Breast epithelium (tissue), 4 donors: ENCODE measurements around the gene PPCDC. TPM values are rescaled to one million over a fixed set of nuclear protein-coding genes. Genes with fewer than 3 reads are reported as not detected.
"Not testable (repeated sequence)": the region's sequence is repeated elsewhere in the genome, so short reads cannot be mapped to it uniquely, and the experiment has no call there.

Experiments used
- DNase-seq, 2 donors: peaks; one replicate each; pipeline ENCODE4 v3.0.0-alpha.2; 2019; ENCODE audit warnings: low spot score in 2 of 2
- H3K27ac ChIP-seq, 2 donors: fragments of 200-600 bp; sonication (generic) in 1 of 2; one replicate each; pipeline ENCODE4 v1.5.1; 2016 to 2019; ENCODE audit warnings: mild to moderate bottlenecking in 1 of 2
- H3K27me3 ChIP-seq, 2 donors: fragments of 200-600 bp; sonication (generic) in 1 of 2; one replicate each; pipeline versions ENCODE4 v1.5.1 to v1.6.0; 2017 to 2019; ENCODE audit warnings: control low read depth in 1 of 2, mild to moderate bottlenecking in 1 of 2
- H3K36me3 ChIP-seq: fragments of 200-600 bp; one replicate; pipeline ENCODE4 v1.5.1; 2019
- H3K4me1 ChIP-seq, 2 donors: fragments of 200-600 bp; sonication (generic); one replicate each; pipeline ENCODE4 v1.5.1; 2016 to 2019; ENCODE audit warnings: control low read depth in 1 of 2
- H3K4me3 ChIP-seq, 3 donors: fragments of 200-600 bp; sonication (generic); 1 replicate in 2 of 3; 2 replicates in 1 of 3; pipeline ENCODE4 v1.5.1; 2016 to 2019; ENCODE audit warnings: mild to moderate bottlenecking in 3 of 3, moderate library complexity in 2 of 3
- H3K9me3 ChIP-seq, 2 donors: fragments of 200-600 bp; sonication (generic) in 1 of 2; one replicate each; pipeline ENCODE4 v1.5.1; 2016 to 2019; ENCODE audit warnings: control low read depth in 1 of 2
- POLR2A ChIP-seq: fragments of 450-650 bp; IDR thresholded peaks from one replicate; pipeline ENCODE4 v1.6.1; 2016; ENCODE audit warnings: antibody characterized with exemption, mild to moderate bottlenecking, moderate library complexity
- POLR2AphosphoS5 ChIP-seq, 3 donors: sonication (generic); formaldehyde crosslinking; IDR thresholded peaks; one replicate each; pipeline ENCODE4 v1.6.1; 2017; ENCODE audit warnings: antibody characterized with exemption in 3 of 3
- intact Hi-C: fragments of 100-400 bp; cut with DNase I; formaldehyde crosslinking; loops from one replicate; pipeline ENCODE4 v1.15.1; 2023; ENCODE audit warnings: low total_unique reads
- total RNA-seq, 3 donors: library from RNA; depleted of rRNA; stranded (reverse); fragments of >200 nt; gene quantifications; one replicate each; pipeline ENCODE4 v1.1.0, GENCODE V29; 2016
- TF ChIP-seq, protein P1 (sequence below), 3 donors: fragments of 450-650 bp; IDR thresholded peaks; one replicate each; pipeline ENCODE4 v1.5.1; 2016 to 2017; ENCODE audit warnings: antibody characterized with exemption in 3 of 3, mild to moderate bottlenecking in 3 of 3, moderate library complexity in 3 of 3

The PPCDC gene
- total RNA-seq, 3 donors from 2014 or later: 17.3 to 19.0 (median 18.9) TPM

- Histone ChIP-seq H3K27ac (no peak overlapping the region), H3K4me3 (no peak overlapping the region), H3K27me3 (no peaks in the 10 kb centered on the region), H3K4me1 (no peaks in the 10 kb centered on the region), H3K9me3 (peaks cover under 1% of the 10 kb centered on the region in 2 donors), H3K36me3 (no peaks in the 10 kb centered on the region)
- intact Hi-C loops: no loop called here
- no peak for DNase-seq
- TF ChIP-seq, protein P1, sequence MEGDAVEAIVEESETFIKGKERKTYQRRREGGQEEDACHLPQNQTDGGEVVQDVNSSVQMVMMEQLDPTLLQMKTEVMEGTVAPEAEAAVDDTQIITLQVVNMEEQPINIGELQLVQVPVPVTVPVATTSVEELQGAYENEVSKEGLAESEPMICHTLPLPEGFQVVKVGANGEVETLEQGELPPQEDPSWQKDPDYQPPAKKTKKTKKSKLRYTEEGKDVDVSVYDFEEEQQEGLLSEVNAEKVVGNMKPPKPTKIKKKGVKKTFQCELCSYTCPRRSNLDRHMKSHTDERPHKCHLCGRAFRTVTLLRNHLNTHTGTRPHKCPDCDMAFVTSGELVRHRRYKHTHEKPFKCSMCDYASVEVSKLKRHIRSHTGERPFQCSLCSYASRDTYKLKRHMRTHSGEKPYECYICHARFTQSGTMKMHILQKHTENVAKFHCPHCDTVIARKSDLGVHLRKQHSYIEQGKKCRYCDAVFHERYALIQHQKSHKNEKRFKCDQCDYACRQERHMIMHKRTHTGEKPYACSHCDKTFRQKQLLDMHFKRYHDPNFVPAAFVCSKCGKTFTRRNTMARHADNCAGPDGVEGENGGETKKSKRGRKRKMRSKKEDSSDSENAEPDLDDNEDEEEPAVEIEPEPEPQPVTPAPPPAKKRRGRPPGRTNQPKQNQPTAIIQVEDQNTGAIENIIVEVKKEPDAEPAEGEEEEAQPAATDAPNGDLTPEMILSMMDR (IDR thresholded peaks at IDR 0.05): no peak
- TF ChIP-seq POLR2AphosphoS5 (IDR thresholded peaks at IDR 0.05) (no peak), POLR2A (no peak)
Observed at GRCh38 chr15:75070674-75071073, 47.3 kb downstream of the PPCDC start.

DNA sequence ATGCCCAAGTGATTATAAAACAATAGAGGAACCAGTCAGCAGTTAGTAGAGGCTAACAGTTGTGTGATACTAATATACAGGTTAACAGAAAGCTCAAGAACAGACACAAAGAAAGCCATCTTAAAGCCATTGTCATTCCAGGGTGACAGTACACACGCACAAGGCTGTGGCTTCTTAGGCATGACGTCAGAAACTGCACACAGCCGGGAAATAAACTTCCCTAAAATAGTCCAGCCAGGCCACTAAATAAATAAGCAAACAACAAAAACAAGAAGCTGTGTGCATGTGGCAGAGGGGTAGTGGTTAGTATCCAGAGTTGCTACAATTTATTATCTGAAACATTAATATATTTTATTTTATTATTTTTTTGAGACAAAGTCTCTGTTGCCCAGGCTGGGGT, 49.8 kb downstream of the PPCDC start:
- Histone ChIP-seq H3K27ac (no peak overlapping the region), H3K27me3 (no peaks in the 10 kb centered on the region), H3K36me3 (no peaks in the 10 kb centered on the region), H3K4me3 (no peak overlapping the region), H3K4me1 (no peaks in the 10 kb centered on the region), H3K9me3 (peaks cover 10 to 11% of the 10 kb centered on the region in 2 donors)
- intact Hi-C loops: no loop called here
- DNase-seq: no peak
- TF ChIP-seq POLR2AphosphoS5 (IDR thresholded peaks at IDR 0.05) (no peak), POLR2A (no peak)
- TF ChIP-seq, protein P1 (IDR thresholded peaks at IDR 0.05): no peak

DNA sequence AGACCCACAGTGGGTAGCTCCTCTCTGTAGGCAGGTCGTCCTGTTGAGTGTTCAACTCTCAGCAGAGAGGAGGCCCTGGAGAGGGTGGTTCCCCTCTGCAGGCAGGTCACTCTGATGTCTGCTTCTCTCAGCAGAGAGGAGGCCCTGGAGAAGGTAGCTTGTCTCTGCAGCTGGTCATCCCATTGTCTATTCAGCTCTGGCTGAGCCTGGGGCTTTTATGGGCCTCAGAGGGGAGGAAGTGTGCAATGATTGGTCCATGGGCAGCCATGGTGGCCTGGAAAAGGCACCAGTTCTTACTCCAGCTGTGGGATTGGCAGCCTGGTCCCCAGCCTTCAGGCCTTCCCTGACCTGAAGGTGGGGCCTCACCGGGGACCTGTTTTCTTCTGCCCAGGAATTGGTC, 52.9 kb downstream of the PPCDC start:
- TF ChIP-seq, protein P1 (IDR thresholded peaks at IDR 0.05): no peak
- TF ChIP-seq POLR2A (no peak), POLR2AphosphoS5 (IDR thresholded peaks at IDR 0.05) (no peak)
- Histone ChIP-seq H3K4me1 (no peaks in the 10 kb centered on the region), H3K36me3 (no peaks in the 10 kb centered on the region), H3K27me3 (no peaks in the 10 kb centered on the region), H3K9me3 (peaks cover 10 to 11% of the 10 kb centered on the region in 2 donors), H3K4me3 (no peak overlapping the region), H3K27ac (no peak overlapping the region)
- intact Hi-C loops: no loop called here
- DNase-seq: no peak

GRCh38 chr15:75077551-75077961, 54.2 kb downstream of the PPCDC start:
- H3K36me3 ChIP-seq, H3K27me3 ChIP-seq, DNase-seq: not testable (repeated sequence)

DNA sequence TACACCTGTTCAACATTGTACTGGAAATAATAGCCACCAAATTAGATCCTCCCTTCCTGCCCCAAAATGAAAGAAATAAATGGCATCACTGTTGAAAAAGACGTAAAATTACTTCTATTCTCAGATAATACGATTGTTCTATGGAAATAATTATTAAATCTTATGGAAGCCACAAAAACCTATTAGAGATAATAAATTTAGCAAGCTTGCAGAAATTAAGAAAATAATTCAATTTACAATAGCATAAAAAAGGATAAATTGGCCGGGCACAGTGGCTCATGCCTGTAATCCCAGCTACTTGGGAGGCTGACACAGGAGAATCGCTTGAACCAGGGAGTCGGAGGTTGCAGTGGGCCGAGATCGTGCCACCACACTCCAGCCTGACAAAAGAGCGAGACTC, 57.8 kb downstream of the PPCDC start:
- H3K4me3 ChIP-seq: no peak overlapping the region
- no peaks in the 10 kb centered on the region for H3K27me3 ChIP-seq
- H3K27ac ChIP-seq: no peak overlapping the region
- peaks cover 5 to 6% of the 10 kb centered on the region in 2 donors for H3K9me3 ChIP-seq
- intact Hi-C loops: no loop called here
- no peaks in the 10 kb centered on the region for H3K4me1 ChIP-seq
- DNase-seq: no peak
- no peaks in the 10 kb centered on the region for H3K36me3 ChIP-seq
- TF ChIP-seq POLR2A (no peak), POLR2AphosphoS5 (IDR thresholded peaks at IDR 0.05) (no peak)
- TF ChIP-seq, protein P1 (IDR thresholded peaks at IDR 0.05): no peak

More at GRCh38 chr15:75077551-75077961, 54.2 kb downstream of the PPCDC start:
- intact Hi-C loops, H3K27ac ChIP-seq, H3K4me1 ChIP-seq, H3K4me3 ChIP-seq: not testable (repeated sequence)
- peaks cover 10 to 11% of the 10 kb centered on the region in 2 donors for H3K9me3 ChIP-seq

DNA sequence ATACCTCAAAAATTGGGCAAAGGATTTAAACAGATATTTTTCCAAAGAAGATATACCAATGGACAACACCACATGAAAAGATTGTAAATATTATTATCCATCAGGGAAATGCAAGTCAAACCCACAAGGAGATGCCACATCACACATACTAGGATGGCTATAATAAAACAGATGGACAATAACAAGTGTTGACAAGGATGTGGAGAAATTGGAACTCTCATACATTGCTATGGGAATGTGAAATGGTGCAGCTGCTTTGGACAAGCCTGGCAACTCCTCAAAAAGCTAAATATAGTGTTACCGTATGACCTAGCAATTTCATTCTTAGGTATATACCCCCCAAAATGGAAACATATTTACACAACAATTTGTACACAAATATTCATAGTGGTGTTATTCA, 59.3 kb downstream of the PPCDC start:
- Histone ChIP-seq H3K4me1 (no peaks in the 10 kb centered on the region), H3K9me3 (no peaks in the 10 kb centered on the region), H3K36me3 (no peaks in the 10 kb centered on the region), H3K4me3 (no peak overlapping the region), H3K27me3 (no peaks in the 10 kb centered on the region), H3K27ac (no peak overlapping the region)
- DNase-seq: no peak
- TF ChIP-seq POLR2A: no peak
- TF ChIP-seq, protein P1 (IDR thresholded peaks at IDR 0.05): no peak
- TF ChIP-seq POLR2AphosphoS5 (IDR thresholded peaks at IDR 0.05): no peak
- intact Hi-C loops: no loop called here

GRCh38 chr15:75085708-75086107, 62.3 kb downstream of the PPCDC start:
- H3K27me3 ChIP-seq, H3K36me3 ChIP-seq, H3K27ac ChIP-seq, H3K4me3 ChIP-seq, intact Hi-C loops, DNase-seq, H3K9me3 ChIP-seq, H3K4me1 ChIP-seq: not testable (repeated sequence)
